Neural cell (in vitro differentiated cells): ENCODE results near the gene SHPK.

ENCODE experiments used
- EP300 ChIP-seq: fragments of 450-650 bp; conservative IDR thresholded peaks from 2 replicates; pipeline ENCODE4 v1.6.1; 2014; ENCODE audit warnings: antibody characterized with exemption, mild to moderate bottlenecking, moderate library complexity; ENCODE audit not compliant: poor library complexity, severe bottlenecking
- EZH2 ChIP-seq: fragments of 200-600, 300-800 bp; shearing (Covaris generic), sonication (generic); IDR thresholded peaks from 2 replicates; pipeline ENCODE4 v1.6.1; 2014; ENCODE audit warnings: antibody characterized with exemption, low read length, borderline replicate concordance, mild to moderate bottlenecking; ENCODE audit not compliant: insufficient read depth, poor library complexity, severe bottlenecking
- MXI1 ChIP-seq: fragments of 450-650 bp; conservative IDR thresholded peaks from 2 replicates; pipeline ENCODE4 v1.6.1; 2014; ENCODE audit warnings: antibody characterized with exemption, mild to moderate bottlenecking; ENCODE audit not compliant: poor library complexity, severe bottlenecking
- POLR2AphosphoS5 ChIP-seq: IDR thresholded peaks from 2 replicates; pipeline ENCODE4 v1.6.1; 2012
- RAD21 ChIP-seq: fragments of 450-650 bp; conservative IDR thresholded peaks from 2 replicates; pipeline ENCODE4 v1.6.1; 2014; ENCODE audit warnings: antibody characterized with exemption, mild to moderate bottlenecking, moderate library complexity
- TAF1 ChIP-seq: IDR thresholded peaks from 2 replicates; pipeline ENCODE4 v1.6.1; 2012; ENCODE audit warnings: low read depth
- TF ChIP-seq, protein P1 (sequence below): fragments of 450-650 bp; IDR thresholded peaks from 2 replicates; pipeline ENCODE4 v1.5.1; 2014; ENCODE audit warnings: antibody characterized with exemption, mild to moderate bottlenecking, moderate library complexity; ENCODE audit not compliant: poor library complexity, severe bottlenecking
- TF ChIP-seq, protein P2 (sequence below): IDR thresholded peaks from 2 replicates; pipeline ENCODE4 v1.6.1; 2012; ENCODE audit warnings: borderline replicate concordance

DNA sequence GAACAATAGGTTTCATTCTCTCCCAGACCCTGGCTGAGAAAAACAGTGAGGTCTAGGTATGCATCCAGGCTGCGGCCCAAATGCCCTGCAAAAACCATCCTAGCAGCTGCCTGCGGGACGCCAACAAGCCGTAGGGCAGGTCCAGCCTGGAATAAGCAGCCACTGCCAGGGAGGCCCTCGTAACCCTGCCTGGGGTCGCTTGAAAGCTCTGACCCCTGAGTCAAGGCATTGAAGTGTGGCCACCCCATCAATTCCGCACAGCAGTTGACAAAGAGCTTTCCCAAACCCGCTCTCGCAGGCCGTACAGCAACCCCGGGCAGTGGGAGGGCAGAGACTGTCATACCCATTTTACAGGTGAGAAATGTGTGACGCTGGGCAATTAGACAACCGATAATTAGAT lies 38.0 kb downstream of the SHPK start:
- TF ChIP-seq, protein P1, sequence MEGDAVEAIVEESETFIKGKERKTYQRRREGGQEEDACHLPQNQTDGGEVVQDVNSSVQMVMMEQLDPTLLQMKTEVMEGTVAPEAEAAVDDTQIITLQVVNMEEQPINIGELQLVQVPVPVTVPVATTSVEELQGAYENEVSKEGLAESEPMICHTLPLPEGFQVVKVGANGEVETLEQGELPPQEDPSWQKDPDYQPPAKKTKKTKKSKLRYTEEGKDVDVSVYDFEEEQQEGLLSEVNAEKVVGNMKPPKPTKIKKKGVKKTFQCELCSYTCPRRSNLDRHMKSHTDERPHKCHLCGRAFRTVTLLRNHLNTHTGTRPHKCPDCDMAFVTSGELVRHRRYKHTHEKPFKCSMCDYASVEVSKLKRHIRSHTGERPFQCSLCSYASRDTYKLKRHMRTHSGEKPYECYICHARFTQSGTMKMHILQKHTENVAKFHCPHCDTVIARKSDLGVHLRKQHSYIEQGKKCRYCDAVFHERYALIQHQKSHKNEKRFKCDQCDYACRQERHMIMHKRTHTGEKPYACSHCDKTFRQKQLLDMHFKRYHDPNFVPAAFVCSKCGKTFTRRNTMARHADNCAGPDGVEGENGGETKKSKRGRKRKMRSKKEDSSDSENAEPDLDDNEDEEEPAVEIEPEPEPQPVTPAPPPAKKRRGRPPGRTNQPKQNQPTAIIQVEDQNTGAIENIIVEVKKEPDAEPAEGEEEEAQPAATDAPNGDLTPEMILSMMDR = no peak
- TF ChIP-seq EZH2 (no peak), MXI1 (no peak), POLR2AphosphoS5 (no peak), TAF1 (no peak), EP300 (no peak), RAD21 (no peak)
- TF ChIP-seq, protein P2, sequence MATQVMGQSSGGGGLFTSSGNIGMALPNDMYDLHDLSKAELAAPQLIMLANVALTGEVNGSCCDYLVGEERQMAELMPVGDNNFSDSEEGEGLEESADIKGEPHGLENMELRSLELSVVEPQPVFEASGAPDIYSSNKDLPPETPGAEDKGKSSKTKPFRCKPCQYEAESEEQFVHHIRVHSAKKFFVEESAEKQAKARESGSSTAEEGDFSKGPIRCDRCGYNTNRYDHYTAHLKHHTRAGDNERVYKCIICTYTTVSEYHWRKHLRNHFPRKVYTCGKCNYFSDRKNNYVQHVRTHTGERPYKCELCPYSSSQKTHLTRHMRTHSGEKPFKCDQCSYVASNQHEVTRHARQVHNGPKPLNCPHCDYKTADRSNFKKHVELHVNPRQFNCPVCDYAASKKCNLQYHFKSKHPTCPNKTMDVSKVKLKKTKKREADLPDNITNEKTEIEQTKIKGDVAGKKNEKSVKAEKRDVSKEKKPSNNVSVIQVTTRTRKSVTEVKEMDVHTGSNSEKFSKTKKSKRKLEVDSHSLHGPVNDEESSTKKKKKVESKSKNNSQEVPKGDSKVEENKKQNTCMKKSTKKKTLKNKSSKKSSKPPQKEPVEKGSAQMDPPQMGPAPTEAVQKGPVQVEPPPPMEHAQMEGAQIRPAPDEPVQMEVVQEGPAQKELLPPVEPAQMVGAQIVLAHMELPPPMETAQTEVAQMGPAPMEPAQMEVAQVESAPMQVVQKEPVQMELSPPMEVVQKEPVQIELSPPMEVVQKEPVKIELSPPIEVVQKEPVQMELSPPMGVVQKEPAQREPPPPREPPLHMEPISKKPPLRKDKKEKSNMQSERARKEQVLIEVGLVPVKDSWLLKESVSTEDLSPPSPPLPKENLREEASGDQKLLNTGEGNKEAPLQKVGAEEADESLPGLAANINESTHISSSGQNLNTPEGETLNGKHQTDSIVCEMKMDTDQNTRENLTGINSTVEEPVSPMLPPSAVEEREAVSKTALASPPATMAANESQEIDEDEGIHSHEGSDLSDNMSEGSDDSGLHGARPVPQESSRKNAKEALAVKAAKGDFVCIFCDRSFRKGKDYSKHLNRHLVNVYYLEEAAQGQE = no peak
